Stimulated activated CD4-positive, alpha-beta T cell treated with anti-CD3 and anti-CD28 coated beads, TNF-alpha, amount 100 ng/mL, for 24 hours (primary cell): ENCODE data around the gene CRACR2A.

Source experiments
- DNase-seq, 3 experiments: peaks; one replicate each; pipeline ENCODE4 v3.0.0-alpha.2; 2020; ENCODE audit warnings: low read depth in 3 of 3

Gene CRACR2A

DNA sequence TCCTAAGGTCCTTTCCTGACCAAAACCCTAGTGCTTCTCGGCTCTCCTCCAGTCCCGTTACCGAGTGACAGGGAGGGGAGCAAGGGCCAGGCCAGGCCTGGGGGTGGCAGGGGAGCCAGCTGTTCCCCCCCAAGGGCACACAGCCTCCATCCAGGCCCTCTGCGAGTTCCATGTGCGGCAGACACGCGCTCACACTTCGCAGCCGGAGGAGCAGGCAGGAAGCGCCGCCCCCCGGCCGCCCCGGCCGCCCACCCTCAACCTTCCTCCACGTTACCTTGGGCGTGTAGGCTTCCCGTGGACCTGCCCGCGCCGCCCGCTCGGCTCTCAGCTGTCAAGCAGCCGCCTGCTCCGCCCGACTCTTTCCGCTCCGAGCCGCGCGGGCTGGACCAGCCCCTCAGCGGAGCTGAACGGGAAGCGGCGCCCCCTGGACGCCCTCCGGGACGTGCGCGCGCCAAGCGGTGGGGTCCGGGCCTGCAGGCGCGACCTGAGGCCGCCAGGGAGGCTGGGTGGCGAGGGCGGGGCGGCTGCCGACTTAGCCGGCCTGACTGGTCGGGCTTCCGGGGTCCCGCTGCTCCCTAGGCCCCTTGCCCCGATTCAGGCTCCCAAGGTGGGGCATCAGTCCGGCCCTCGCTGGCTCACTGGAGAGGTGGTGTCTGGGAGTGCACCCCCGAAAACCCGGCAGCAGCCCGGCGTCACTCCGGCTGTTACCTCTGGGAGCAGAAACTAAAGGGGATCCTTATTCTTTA is at the start of gene CRACR2A:
Gene CRACR2A, minus strand, starts transcription at position 369 of the 746 bp plus-strand sequence. CDS start 56,110 bp downstream, outside the sequence.
- peak; percentile 68 to 82 (median 74) for DNase-seq

- DNase-seq, result no peak
These were observed 44.7 kb upstream of the CRACR2A start for GRCh38 chr12:3797531-3798048.

- DNase-seq, result no peak
These were observed 42.7 kb upstream of the CRACR2A start for GRCh38 chr12:3795492-3796133.

DNA sequence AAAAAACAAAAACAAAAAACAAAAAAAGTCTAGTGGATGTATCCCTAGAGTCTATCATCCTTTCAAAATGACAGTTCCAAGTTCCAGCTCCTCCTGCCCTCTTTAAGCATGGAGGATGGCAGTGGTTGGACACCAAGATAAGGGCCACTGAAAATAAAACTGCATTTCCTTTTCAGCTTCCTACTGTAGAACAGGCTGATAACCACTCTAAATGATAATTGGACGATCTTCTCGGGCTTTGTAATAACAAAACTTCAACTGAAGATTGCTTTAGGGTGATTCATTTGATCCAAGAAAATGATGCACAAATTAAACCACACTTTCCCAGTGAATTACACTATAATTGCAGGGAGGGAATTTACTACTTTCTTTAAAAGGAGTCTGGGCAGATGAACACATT is 42.2 kb upstream of the CRACR2A start:
- DNase-seq, result no peak

DNA sequence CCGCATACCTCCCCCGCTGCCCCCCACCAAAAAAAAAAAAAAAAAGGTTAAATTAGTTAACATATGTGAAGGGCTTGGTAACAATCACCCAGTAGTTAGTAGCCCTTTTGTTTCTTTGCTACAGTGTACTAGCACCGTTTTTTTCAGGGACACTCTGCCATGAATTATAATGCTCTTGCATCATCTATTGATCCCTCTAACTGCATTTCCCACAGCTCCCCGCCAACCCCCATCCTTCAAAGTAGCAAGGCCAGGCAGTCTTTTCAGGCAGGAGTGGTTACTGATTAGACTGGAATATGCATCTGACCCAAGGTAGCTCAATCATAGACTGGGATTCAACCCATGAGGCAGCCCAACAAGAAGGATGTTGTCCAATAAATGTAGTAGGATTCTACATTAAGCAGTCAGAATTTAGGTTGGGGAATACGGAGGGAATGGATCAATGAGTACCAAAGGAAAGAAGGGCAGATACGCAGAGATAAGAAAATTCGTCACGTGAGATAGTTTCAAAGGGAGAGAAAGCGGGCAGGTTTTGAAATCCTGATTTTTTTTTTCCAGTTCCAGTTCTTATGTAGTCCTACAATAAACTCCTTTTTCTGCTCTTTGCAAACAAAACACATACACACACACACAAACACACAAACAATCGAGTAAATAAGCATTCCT is 39.8 kb upstream of the CRACR2A start:
- no peak for DNase-seq

- no peak for DNase-seq
These were observed 38.5 kb upstream of the CRACR2A start for GRCh38 chr12:3791256-3791874.

DNA sequence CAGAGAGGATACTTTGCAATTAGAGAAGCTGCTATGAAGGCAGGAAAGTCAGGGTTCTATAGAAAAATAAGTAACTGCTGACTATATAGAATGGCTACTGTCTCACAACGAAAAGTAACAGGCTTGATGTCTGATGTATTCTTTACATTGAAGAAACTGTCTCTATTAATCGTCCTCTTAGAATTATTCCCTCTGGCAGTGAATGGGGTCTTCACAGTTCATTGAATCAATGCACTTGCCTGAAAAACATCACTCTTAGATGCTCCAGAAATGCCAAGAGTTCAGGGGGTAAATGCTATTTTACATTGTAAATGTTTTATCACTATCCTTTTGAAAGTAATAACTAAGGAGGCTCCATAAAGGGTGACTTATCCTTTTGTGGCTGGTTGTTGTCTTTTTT is 37.7 kb upstream of the CRACR2A start:
- no peak for DNase-seq

GRCh38 chr12:3789838-3790237 is 36.9 kb upstream of the CRACR2A start:
- no peak for DNase-seq

- DNase-seq, result no peak
These were observed 24.4 kb upstream of the CRACR2A start for GRCh38 chr12:3777206-3777809.

- DNase-seq, result no peak
These were observed 22.6 kb upstream of the CRACR2A start for GRCh38 chr12:3775385-3776035.

- no peak for DNase-seq
These were observed 19.5 kb upstream of the CRACR2A start for GRCh38 chr12:3772380-3772779.

DNA sequence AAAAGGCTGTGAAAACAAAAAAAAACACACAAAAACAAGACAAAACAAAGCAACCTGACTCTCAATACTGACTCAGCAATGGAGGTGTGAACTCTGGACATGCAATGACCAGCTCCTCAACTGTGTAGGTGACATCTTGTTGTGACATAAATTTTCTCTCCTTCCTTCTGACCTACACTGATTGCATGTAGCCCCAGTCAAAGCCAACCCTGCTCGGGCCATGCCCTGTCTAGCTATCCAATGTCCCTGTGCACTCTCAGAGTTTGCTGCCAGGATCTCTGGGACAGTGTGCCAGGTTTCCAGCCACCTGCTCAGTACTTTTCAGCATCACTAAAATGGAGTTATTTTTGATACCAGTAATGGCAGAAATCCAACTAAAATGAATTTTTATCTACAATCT is 18.9 kb upstream of the CRACR2A start:
- no peak for DNase-seq

GRCh38 chr12:3770891-3771290 is 18.0 kb upstream of the CRACR2A start:
- DNase-seq, result no peak

GRCh38 chr12:3768911-3769447 is 16.1 kb upstream of the CRACR2A start:
- DNase-seq, result no peak

GRCh38 chr12:3761116-3761735 is 8.3 kb upstream of the CRACR2A start:
- no peak for DNase-seq

- no peak for DNase-seq
These were observed 7.0 kb upstream of the CRACR2A start for GRCh38 chr12:3759878-3760277.

GRCh38 chr12:3757261-3757660 is 4.4 kb upstream of the CRACR2A start:
- no peak for DNase-seq

- no peak for DNase-seq
These were observed 3.0 kb upstream of the CRACR2A start for GRCh38 chr12:3755898-3756297.

GRCh38 chr12:3753544-3754284 is 805 bp upstream of the CRACR2A start:
- no peak for DNase-seq
